Thoracic aorta (tissue), 2 donors: ENCODE results near the gene KCNT2. TPM values are rescaled to one million over a fixed set of nuclear protein-coding genes. Genes with fewer than 3 reads are reported as not detected.

Experiments
- ATAC-seq: fragments of 150-250 bp; one replicate; pipeline ENCODE4 v1.8.0; 2017; ENCODE audit warnings: low read depth; ENCODE audit not compliant: insufficient number of reproducible peaks, low FRiP score
- DNase-seq: peaks from one replicate; pipeline ENCODE4 v3.0.0-alpha.2; 2020; ENCODE audit warnings: low spot score
- H3K27ac ChIP-seq, 2 donors: fragments of 200-600 bp; sonication (generic); 1 replicate in 1 of 2; 2 replicates in 1 of 2; pipeline ENCODE4 v1.5.1; 2016; ENCODE audit warnings: mild to moderate bottlenecking in 2 of 2, moderate library complexity in 2 of 2
- H3K27me3 ChIP-seq: fragments of 200-600 bp; sonication (generic); replicated peaks from 2 replicates; pipeline ENCODE4 v1.6.0; 2016; ENCODE audit warnings: mild to moderate bottlenecking; ENCODE audit not compliant: insufficient read depth
- H3K36me3 ChIP-seq: fragments of 200-600 bp; sonication (generic); one replicate; pipeline ENCODE4 v1.5.1; 2016
- H3K4me1 ChIP-seq, 2 donors: fragments of 200-600 bp; sonication (generic); 1 replicate in 1 of 2; 2 replicates in 1 of 2; pipeline versions ENCODE4 v1.5.1 to v1.6.0; 2016; ENCODE audit warnings: low read depth in 2 of 2, mild to moderate bottlenecking in 1 of 2; ENCODE audit not compliant: control insufficient read depth in 1 of 2
- H3K4me3 ChIP-seq: fragments of 200-600 bp; sonication (generic); 2 replicates; pipeline ENCODE4 v1.5.1; 2016; ENCODE audit warnings: mild to moderate bottlenecking
- H3K9me3 ChIP-seq: fragments of 200-600 bp; sonication (generic); 2 replicates; pipeline ENCODE4 v1.5.1; 2016
- total RNA-seq, 2 donors: library from RNA; depleted of rRNA; stranded (reverse); fragments of >200 nt; gene quantifications; one replicate each; pipeline versions ENCODE4 v1.1.0 to v1.2.3, GENCODE V29; 2016
- TF ChIP-seq, protein P1 (sequence below): fragments of 200-600 bp; sonication (generic); IDR thresholded peaks from one replicate; pipeline ENCODE4 v1.5.1; 2019; ENCODE audit warnings: antibody characterized with exemption

Gene KCNT2
- total RNA-seq, 2 donors from 2014 or later, result 15.6 to 23.6 TPM

DNA sequence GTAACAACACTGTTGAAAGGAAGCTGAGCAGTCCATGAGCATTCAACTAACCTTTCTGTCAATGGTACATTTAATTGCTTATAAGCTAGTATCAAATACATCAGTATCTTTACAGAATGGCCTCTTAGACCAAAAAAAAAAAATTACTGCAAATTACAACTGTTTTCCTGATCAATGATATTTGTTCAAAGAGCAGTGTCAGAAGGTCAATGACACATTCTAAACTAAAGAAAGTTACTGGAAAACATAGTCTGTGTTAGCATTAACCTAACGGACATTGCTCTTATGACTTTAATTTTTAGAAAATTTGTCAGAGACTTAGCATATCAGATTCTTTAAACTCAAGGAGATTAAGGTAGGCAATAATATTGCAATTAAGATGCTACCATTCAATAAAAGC, 162.5 kb downstream of the KCNT2 start:
- Histone ChIP-seq H3K27me3 (no peaks in the 10 kb centered on the region), H3K4me1 (no peaks in the 10 kb centered on the region), H3K4me3 (no peak overlapping the region), H3K27ac (no peak overlapping the region), H3K9me3 (no peaks in the 10 kb centered on the region), H3K36me3 (no peaks in the 10 kb centered on the region)
- no peak for DNase-seq
- ATAC-seq, result no peak
- TF ChIP-seq, protein P1, sequence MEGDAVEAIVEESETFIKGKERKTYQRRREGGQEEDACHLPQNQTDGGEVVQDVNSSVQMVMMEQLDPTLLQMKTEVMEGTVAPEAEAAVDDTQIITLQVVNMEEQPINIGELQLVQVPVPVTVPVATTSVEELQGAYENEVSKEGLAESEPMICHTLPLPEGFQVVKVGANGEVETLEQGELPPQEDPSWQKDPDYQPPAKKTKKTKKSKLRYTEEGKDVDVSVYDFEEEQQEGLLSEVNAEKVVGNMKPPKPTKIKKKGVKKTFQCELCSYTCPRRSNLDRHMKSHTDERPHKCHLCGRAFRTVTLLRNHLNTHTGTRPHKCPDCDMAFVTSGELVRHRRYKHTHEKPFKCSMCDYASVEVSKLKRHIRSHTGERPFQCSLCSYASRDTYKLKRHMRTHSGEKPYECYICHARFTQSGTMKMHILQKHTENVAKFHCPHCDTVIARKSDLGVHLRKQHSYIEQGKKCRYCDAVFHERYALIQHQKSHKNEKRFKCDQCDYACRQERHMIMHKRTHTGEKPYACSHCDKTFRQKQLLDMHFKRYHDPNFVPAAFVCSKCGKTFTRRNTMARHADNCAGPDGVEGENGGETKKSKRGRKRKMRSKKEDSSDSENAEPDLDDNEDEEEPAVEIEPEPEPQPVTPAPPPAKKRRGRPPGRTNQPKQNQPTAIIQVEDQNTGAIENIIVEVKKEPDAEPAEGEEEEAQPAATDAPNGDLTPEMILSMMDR, result no peak

DNA sequence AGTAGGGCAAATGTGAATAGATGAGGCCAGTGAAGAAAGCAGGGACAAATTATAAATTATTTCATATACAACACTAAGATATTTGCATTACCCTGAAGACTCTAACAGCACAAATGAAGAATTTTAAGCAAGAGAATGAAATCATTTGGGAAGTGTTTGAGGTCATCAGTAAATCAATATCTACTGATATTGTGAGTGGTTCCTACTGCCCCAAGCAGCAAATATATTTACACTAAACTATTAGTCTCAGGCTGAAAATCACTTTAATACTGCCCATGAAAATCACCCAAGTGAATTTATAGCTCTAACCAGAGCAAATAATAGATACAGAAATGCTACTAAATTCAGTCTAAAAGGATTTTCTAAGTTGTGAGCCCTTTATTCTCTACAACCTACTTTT, 163.6 kb downstream of the KCNT2 start:
- DNase-seq (no peak), ATAC-seq (no peak)
- H3K36me3 ChIP-seq, result no peaks in the 10 kb centered on the region
- H3K9me3 ChIP-seq, result no peaks in the 10 kb centered on the region
- H3K4me3 ChIP-seq, result no peak overlapping the region
- H3K27me3 ChIP-seq, result no peaks in the 10 kb centered on the region
- TF ChIP-seq, protein P1, result no peak
- no peaks in the 10 kb centered on the region for H3K4me1 ChIP-seq
- no peak overlapping the region for H3K27ac ChIP-seq

DNA sequence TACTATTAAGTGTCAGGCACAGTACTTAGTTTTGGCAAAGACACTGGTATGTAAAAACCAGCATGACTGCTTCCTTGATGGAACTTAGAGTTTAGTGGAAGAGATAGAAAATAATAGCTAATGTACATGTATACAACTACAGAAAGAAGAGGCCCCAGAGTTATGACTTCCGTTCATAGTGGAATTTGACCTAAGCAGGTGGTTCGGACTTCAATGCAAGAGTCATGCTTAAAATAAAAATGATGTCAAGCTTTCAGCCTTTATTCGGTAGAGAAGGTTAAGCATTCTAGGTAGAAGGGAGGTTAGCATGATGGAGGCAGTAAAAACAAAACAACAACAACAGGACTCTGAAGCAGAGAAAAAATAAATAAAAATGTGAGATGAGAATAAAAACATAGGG, 165.9 kb downstream of the KCNT2 start:
- ATAC-seq, result no peak

DNA sequence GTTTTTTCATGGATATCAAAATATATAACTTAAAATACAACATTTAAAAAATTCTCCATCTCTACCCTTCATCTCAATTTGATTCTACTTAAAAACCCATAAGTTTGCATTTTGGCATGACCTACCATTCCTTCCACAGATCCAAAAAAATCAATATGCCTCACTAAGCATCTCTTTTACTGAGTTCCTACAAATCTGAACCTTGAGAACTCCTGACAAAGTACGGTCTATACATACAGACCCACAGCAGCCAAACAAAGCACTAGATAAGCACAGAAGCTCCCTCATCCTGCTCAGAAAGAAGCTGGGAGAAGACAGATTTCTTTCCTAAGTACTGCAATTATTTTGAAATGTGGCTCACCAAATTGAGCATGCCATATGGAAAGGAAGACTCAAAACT, 167.5 kb downstream of the KCNT2 start:
- Histone ChIP-seq H3K9me3 (no peaks in the 10 kb centered on the region), H3K27ac (no peak overlapping the region), H3K4me1 (no peaks in the 10 kb centered on the region), H3K36me3 (no peaks in the 10 kb centered on the region), H3K4me3 (no peak overlapping the region), H3K27me3 (no peaks in the 10 kb centered on the region)
- no peak for DNase-seq
- TF ChIP-seq, protein P1, result no peak
- no peak for ATAC-seq

More for the DNA sequence above, 165.9 kb downstream of the KCNT2 start:
- Histone ChIP-seq H3K4me3 (no peak overlapping the region), H3K4me1 (no peaks in the 10 kb centered on the region), H3K27me3 (no peaks in the 10 kb centered on the region), H3K27ac (no peak overlapping the region), H3K9me3 (no peaks in the 10 kb centered on the region), H3K36me3 (no peaks in the 10 kb centered on the region)
- DNase-seq, result no peak
- TF ChIP-seq, protein P1, result no peak

DNA sequence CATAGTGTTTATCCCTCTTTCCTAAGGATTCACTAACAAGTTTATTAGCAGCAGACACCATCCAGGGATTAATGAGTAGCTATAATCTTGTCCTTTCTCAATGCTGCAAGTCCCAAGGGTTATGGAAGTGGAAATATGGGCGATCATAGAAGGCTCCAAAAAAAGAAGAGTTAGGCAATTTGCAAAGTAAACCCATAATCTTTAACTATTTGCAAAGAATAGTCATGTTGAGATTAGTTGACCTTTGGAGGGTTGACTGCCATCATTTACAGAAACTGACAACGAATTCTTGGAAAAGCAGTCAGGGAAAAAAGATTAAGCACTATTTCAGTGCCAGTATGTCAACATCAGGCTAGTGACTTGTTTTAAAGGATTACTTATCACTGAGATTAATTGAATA, 169.9 kb downstream of the KCNT2 start:
- no peak overlapping the region for H3K27ac ChIP-seq
- no peak for ATAC-seq
- TF ChIP-seq, protein P1, result no peak
- DNase-seq, result no peak
- H3K36me3 ChIP-seq, result no peaks in the 10 kb centered on the region
- H3K4me3 ChIP-seq, result no peak overlapping the region
- H3K4me1 ChIP-seq, result no peaks in the 10 kb centered on the region
- H3K27me3 ChIP-seq, result no peaks in the 10 kb centered on the region
- H3K9me3 ChIP-seq, result no peaks in the 10 kb centered on the region
